NT2/D1 (cell line): ENCODE results near the gene SKAP1.

Source experiments
- SUZ12 ChIP-seq: IDR thresholded peaks from 2 replicates; pipeline ENCODE4 v1.6.1; 2011; ENCODE audit not compliant: insufficient read length, insufficient read depth; ENCODE audit errors: extremely low read depth
- YY1 ChIP-seq: IDR thresholded peaks from 2 replicates; pipeline ENCODE4 v1.6.1; 2011; ENCODE audit not compliant: insufficient read length, insufficient read depth
- ZNF274 ChIP-seq: IDR thresholded peaks from 2 replicates; pipeline ENCODE4 v1.6.1; 2011; ENCODE audit warnings: mild to moderate bottlenecking, low read depth, low read length

- TF ChIP-seq YY1 (no peak), ZNF274 (no peak), SUZ12 (no peak)
Observed at GRCh38 chr17:48180842-48181629, 249.0 kb downstream of the SKAP1 start.
